ENCODE data around the gene STIP1.

Gene STIP1

DNA sequence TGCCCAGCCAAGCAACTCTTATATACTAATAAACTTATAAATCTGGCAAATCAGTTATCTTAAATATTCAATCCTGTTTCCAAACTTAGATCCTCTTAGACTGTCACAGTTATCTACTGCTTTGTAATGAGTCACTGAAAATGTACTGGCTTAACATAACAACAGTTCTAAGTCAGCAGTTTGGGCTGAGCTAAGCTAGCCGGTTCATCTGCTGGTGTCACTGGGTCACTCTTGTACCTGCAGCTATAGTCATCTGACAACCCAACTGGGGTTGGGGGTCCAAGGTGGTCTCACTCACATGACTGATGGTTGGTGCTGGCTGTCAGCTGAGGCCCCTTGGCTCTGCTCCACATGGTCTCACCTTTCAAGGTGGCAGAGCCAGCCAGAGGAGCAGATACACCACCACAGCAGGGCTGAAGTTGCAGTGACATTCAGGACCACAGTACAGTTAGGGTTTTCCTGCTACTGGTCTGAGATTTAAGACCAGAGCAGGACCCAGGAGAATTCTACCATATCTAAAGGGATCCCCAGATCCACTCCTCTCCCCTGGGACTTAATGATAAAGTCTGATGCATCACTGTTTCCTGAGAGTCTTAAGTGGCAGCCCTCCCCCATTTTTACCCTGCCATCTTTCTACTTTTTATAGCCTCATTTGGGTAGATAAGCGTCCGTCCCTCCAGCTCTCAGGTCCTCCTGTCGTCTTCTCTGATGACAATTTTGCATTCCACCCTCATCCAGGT lies 12.2 kb upstream of the STIP1 start:
- TF ChIP-seq, protein P1, sequence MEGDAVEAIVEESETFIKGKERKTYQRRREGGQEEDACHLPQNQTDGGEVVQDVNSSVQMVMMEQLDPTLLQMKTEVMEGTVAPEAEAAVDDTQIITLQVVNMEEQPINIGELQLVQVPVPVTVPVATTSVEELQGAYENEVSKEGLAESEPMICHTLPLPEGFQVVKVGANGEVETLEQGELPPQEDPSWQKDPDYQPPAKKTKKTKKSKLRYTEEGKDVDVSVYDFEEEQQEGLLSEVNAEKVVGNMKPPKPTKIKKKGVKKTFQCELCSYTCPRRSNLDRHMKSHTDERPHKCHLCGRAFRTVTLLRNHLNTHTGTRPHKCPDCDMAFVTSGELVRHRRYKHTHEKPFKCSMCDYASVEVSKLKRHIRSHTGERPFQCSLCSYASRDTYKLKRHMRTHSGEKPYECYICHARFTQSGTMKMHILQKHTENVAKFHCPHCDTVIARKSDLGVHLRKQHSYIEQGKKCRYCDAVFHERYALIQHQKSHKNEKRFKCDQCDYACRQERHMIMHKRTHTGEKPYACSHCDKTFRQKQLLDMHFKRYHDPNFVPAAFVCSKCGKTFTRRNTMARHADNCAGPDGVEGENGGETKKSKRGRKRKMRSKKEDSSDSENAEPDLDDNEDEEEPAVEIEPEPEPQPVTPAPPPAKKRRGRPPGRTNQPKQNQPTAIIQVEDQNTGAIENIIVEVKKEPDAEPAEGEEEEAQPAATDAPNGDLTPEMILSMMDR (IDR thresholded peaks at IDR 0.05; ENCODE audit: low read depth, low read length) = no peak
- DNase-seq (ENCODE audit: extremely low read depth, low read depth) = no peak

DNA sequence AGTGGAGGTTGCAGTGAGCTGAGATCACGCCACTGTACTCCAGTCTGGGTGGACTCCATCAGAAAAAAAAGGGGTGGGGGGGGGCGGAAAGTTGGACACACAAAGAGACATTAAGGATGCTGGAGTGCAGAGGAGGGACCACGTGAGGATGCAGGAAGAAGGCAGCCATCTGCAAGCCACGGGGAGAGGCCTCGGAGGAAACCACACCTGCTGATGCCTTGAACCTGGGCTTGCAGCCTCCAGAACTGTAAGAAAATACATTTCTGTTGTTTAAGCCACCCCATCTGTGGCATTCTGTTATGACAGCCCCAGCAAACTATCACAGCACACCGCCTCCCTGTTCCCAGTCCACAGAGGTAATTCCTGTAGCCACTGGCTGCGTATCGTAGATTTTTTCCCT lies 9.2 kb upstream of the STIP1 start:
- TF ChIP-seq, protein P1 (IDR thresholded peaks at IDR 0.05; ENCODE audit: low read depth, low read length) = no peak
- no peak for DNase-seq (ENCODE audit: extremely low read depth, low read depth)

DNA sequence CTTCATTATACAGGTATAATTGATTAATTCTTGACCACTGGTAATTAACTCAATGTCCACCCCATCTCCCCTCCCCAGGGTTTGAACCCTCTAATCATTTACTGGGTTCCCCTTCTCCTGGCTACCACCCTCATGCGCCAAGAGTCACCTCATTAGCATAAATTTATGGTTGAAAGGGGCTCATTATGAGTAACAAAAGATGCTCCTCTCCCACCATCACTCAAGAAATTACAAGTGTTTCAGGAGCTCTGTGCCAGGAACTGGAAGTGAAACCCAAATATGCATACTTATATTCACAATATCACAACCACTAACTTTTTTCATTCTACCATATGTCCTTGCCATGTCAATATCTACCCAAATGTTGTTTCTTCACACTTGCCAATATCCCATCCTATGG lies 7.8 kb upstream of the STIP1 start:
- no peak for DNase-seq (ENCODE audit: extremely low read depth, low read depth)
- TF ChIP-seq, protein P1 (IDR thresholded peaks at IDR 0.05; ENCODE audit: low read depth, low read length) = no peak

DNA sequence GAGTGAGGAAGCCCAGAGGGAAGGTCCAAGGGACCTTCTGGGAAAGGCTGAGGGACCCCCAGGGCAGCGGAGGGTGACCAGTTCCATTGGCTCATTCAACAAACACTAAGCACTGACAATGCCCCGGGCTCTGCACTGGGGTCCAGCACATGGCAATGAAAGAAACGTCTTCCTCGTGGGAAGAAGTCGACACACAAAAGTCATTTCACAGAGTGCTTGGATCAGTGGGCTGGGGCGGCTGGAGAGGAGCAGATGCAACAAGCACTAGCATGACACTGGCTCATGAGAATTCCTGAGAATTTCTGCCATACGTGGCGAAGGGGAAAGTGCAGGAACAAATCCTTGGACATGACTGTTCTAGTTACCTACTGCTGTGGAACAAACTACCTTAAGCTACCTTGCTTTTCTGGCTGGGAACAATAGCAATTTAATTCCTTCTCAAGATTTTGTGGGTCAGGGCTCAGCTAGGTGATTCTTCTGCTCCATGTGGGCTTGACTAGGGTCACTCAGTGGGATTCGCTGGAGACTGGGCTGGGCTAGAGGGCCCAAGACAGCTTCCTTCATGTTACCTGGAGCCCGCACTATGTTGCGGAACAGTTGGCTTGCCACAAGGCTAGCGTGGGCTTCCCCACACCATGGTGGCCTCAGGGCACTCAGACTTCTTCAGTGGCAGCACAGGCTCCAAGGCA lies 6.9 kb upstream of the STIP1 start:
- DNase-seq (ENCODE audit: extremely low read depth, low read depth) = no peak
- TF ChIP-seq, protein P1 (IDR thresholded peaks at IDR 0.05; ENCODE audit: low read depth, low read length) = no peak

DNA sequence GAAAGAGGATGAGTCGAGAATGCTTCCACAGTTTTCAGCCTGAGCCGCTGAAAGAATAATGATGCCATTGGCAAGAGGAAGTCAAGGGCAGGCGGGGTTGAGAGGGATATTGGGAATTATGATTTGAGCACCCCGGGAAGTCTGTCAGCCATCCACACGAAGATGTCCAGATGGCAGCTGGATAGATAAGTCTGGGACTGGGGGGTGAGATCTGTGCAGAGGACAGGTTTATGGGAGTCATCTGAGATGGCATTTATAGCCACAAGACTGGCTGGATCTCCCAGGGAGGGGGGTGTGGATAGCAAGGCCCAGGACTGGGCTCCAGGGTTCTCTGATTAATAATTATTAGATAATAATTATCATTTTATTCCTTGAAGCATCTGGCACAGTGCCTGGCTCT lies 5.1 kb upstream of the STIP1 start:
- no peak for DNase-seq (ENCODE audit: extremely low read depth, low read depth)
- TF ChIP-seq, protein P1 (IDR thresholded peaks at IDR 0.05; ENCODE audit: low read depth, low read length) = no peak

DNA sequence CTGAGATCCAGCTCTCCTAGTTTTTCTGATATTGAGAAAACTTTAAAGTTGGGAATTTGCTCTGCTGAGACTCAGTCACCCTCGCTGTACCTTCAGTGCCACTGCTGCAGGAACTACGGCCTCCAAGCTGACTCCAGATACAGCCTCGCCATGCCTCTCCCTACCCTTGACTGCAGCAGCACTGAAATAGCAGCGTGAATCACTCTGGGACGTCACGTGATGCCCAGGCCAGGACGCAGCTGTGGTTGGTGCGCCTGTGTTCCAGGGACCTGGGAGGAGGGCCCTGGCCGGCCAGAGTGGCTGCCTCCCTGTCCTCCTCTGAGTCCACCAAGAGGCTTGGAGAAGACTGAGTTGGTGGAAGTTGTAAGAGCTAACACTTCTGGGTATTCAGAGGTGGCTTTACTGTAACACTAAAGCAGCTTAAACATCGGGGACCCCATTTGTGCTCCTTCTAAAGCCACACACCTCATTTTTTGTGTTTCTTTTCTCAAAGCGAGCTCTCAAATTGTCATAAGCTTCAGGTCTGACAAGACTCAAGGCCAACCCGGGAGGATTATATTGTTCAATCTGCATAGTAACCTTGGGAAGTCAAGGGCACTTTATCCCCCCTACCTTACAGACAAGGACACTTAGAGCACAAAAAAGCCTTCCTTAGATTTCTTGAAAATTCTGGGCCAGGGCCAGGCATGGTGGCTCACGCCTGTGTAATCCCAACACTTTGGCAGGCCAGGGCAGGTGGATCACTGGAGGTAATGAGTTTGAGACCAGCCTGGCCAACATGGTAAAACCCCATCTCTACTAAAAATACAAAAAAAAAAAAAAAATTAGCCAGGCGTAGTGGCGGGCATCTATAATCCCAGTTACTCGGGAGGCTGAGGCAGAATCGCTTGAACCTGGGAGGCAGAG lies 4.2 kb upstream of the STIP1 start:
- DNase-seq (ENCODE audit: extremely low read depth, low read depth) = peak; percentile 65
- TF ChIP-seq, protein P1 (IDR thresholded peaks at IDR 0.05; ENCODE audit: low read depth, low read length) = no peak

Data from AG09319 (cell line).